HT1080 (cell line): Measurements from ENCODE around the gene SIPA1L2. TPM values are rescaled to one million over a fixed set of nuclear protein-coding genes. Genes with fewer than 3 reads are reported as not detected.
A peak's percentile ranks its signal among the peaks of the same experiment; 100 is the strongest.

Experiments used
- DNase-seq: peaks from one replicate; pipeline ENCODE4 v3.0.0-alpha.2; 2015; ENCODE audit warnings: low read depth
- polyA plus RNA-seq, 2 experiments: library from polyadenylated mRNA; depleted of rRNA; stranded (reverse); fragments of >200 nt; gene quantifications; 2 replicates each; pipeline ENCODE4 v1.2.3, GENCODE V29; 2015
- total RNA-seq: library from RNA; depleted of rRNA; stranded (reverse); fragments of >200 nt; shearing (Covaris generic); gene quantifications from 2 replicates; pipeline ENCODE4 v1.2.3, GENCODE V29; 2014; rRNA removed

SIPA1L2 gene
- total RNA-seq: 1.6 and 1.8 TPM in 2 replicates
- 0.79 and 1.1 TPM in 2 replicates for polyA plus RNA-seq (2015; cell fraction: cytosol; rRNA removed)
- 1.8 and 2.7 TPM in 2 replicates for polyA plus RNA-seq (2015; cell fraction: nucleus; rRNA removed)

DNA sequence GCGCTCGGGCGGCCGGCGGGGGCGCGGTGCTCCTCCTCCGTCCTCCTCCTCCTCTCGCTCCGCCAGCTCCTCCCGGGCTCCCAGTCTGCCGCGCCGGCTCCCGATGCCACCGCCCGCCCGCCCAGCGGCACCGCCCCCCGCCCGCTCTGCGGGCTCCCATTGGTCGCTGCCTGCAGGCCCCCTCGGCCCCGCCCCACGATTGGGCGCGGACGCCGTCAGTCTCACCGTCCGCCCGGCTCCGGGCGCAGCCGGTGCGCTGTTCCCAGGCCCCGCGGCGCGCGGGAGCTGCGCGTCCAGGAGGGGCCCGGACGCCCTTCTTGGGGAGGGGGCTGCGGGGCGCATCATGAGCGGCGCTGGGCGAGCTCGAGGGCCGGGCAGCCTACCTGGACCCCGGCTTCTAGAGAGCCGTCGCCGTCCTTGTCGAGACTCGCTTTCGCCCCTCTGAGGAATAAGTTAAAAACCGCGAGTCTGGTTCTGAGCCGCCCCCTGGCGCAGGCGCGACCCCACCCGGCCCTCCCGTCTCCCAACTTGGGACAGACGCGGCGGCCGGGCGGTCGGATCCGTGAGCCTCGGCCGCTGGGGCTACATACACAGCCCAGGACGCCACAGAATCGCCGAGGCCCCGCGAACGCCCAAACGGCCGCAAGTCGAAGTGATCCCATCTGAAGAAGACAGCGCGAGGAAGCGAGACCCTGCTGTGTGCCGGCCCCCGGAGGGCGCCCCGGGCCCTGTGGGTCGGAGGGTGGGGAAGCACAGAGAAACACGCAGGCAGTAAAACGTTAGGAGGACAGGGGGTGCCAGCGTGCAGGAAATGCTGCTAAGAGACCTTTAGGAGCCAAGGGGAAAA lies at the start of gene SIPA1L2:
Gene SIPA1L2, minus strand, starts transcription at position 87 of the 847 bp plus-strand sequence. CDS start 114,794 bp downstream, outside the sequence.
- peak; percentile 84 for DNase-seq

DNA sequence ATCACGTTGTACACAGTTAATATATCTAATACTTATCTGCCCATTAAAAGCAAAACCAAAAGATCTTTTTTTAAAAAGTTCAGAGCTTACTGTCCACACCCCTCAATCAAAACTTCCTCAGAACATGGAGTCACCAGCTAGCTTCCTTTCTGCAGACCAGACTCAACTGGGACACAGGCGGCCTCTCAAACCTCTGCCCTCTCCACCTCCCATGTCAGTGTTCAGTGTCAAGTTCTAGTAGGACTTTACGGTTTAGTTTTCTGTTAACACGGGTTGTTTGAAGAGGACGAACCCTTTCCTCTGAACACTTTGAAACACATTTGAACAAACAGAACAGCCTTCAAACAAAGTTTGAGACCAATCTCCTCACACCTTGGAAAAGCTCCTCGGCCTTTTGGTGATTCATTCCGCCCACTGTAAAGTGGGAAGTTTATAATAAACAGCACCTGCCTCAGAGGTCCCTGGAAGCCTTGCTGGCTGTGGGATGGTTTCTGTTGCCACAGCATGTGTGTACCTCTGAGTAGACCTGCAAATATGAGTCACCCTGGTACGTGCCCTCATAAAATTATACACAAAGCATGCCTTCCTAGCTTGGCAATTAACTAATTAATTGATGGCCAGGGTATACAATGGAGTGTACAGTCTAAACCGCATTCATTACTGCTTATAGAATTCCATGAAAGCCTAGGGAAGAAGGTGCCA lies 48.4 kb upstream of the SIPA1L2 start:
- DNase-seq: peak; percentile 24

DNA sequence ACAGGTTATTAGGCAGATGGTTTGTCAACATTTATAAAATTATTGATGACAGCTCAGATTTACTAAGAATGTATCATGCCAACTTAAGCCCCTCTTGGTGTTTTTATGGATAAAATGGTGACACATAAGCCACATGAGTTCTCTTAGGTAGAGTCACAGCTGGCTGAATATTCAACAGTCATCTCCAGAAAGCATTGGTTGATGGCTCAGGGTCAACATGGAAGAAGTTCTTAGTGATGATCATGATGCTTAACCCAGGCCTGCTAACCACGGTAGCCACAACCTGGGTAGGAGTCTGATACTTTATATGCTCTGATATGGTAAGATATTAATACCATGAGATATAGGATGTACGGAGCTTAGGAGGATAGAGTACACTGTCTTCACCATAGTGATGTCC lies 46.4 kb upstream of the SIPA1L2 start:
- DNase-seq: no peak

DNA sequence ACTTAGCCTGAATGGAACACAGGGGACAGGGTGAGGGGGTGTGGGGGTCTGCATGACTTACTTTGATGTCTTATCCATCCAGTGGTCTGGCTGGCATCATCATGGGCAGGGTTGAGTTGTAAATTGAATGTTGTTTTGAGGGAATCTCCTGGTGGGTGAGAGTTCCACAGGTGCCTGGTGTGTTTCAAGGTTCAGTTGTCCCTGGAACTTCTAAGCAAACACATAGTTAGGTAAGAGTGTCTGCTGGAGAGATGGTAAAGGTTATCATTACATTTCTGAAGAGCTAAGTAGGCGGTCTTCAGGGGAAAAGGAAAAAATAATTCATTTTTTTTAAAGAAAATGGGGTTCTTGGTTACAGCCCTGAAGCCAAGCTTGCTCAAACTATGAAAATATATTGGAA lies 46.0 kb upstream of the SIPA1L2 start:
- no peak for DNase-seq

DNA sequence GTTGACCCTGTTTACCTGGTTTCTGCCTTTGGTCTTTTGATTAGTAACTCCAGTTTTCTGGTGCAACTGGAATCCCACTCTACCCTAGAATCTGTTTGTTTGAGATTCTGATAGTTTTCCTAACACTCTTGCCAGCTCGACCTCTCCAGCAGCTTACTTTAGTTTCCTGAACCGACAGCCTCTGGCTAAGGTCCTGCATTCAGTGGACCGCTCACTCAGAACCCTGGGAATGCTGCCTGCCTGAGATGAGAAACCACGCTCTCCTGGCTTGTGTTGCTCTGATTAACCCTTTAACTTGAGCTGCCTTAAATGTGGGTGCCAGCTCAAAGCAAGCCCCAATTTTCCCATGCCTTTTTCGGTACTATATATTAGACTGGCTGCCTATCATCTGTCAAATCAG lies 45.3 kb upstream of the SIPA1L2 start:
- no peak for DNase-seq

DNA sequence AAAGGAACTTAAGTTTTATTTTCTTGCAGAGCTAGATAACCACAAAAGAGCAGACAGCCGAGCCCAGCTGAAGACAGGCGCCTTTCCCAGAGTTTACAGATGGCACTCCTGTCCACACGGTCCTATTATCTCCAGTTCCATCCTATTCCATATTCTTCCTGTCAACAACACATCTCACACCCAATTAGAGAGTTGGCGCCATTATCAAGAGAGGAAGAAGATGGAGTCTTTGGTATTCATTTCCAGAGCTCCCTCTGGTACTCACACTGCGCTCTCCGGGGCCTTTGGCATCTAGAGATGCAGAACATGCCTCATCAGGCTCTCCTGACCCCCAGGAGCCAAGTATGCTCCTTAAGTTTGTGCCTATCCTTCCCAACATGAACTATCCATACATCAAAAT lies 43.3 kb upstream of the SIPA1L2 start:
- DNase-seq: no peak

DNA sequence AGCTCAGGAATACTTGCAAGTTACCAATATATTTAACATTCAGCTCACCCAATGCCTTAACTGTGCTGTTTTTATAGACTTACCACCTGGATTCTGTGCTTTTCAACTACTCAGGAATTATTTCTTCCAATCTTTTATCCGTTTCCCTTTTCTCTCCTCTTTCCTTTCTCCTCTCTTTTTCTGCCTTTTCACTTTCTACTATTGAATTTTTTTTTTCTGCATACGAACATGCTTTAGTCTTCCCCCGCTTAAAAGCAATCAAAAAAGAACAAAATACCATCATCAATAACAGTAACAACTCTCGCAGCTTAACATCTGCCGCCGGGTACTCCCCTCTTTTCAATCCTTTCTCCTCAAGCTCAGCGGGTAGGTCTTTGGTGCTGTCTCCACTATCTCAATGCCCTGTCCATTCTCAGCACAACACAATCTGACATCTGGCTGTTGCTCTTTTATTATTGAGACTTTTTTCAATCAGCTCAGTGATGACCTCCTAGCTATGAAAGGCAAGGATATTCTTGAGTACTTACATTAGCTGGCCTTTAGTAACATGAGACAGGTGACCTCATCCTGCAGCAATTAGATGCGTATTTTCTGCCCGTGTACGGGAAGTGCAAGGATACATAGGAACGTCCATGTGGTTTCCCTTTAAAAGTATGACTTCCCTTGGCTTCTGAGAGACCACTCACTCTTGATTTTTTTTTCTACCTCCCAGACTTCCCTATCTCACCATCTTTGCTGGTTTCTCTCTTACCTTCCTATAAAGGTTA lies 40.2 kb upstream of the SIPA1L2 start:
- DNase-seq: peak; percentile 83

DNA sequence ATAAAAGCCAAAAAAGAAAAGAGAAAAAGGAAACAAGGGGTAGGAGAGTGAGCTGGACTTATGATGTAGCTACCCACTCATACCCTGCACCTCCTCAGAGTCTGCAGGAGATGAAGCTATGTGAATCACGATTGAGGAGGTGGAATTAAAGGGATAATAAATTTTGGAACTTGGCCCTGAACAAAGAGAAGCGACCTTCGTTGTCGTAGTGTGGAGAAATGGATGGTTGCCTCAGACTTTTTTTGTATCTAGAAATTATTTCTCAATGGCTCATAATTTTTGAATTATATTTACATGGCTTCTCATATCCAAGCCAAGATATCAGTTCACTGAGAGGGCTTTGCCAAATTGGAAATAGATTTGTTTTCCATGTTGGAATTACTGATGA lies 37.8 kb upstream of the SIPA1L2 start:
- DNase-seq: no peak

GRCh38 chr1:232667094-232667777 lies 37.3 kb upstream of the SIPA1L2 start:
- DNase-seq: no peak

- DNase-seq: no peak
Observed at GRCh38 chr1:232664844-232665777, 35.2 kb upstream of the SIPA1L2 start.

DNA sequence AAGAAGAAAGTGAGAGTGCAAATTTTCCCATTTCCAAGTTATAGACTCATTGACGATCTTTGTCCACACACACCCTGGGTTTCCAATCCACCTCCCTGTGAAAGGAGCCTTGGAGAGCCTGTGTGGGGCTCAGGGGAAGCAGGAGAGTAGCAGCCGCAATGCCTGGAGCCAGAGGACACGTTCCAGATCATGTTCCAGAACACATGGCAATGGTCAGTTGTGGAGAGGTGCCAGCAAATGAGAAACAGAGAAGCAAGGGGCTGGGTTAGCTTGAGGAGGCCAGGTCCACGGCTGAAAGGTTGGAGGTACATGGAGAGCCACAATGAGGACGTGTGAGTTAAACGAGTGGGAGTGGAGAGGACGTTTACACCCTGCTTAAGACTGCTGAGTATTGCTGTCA lies 33.0 kb upstream of the SIPA1L2 start:
- DNase-seq: no peak

DNA sequence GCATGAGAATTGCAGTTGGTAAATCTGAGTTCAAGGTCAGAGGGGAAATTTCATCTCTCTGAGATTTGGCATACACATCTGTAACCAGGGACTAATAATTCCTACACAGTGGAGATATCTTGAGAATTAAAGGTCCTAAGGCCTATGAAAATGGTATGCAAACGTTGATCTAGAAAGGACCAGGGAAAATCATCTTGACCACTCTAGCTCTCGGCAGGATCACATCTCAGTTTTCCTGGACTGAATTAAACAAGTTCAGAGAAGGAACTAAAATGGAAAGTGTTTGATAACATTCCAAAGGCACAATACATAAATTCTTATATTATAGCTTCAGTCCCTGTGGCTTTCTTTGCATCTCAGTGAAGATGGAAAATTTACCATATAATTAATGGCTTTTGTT lies 28.5 kb upstream of the SIPA1L2 start:
- no peak for DNase-seq

GRCh38 chr1:232657426-232658005 lies 27.6 kb upstream of the SIPA1L2 start:
- DNase-seq: no peak

DNA sequence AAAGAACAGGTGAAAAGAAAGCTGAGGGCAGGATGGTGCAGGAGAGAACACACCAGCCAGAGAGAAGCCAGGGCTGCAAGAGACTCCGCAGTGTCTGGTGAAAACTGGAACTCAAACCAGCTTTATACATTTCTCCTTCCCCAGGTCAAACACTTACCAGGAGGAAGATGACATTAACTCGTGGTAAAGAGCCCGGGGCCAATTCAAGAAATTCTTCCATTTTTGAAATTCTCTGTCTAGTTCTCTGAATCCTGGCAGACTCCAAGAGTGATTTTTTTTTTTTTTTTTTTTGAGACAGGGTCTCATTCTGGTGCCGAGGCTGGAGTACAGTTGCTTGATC lies 25.8 kb upstream of the SIPA1L2 start:
- DNase-seq: no peak

DNA sequence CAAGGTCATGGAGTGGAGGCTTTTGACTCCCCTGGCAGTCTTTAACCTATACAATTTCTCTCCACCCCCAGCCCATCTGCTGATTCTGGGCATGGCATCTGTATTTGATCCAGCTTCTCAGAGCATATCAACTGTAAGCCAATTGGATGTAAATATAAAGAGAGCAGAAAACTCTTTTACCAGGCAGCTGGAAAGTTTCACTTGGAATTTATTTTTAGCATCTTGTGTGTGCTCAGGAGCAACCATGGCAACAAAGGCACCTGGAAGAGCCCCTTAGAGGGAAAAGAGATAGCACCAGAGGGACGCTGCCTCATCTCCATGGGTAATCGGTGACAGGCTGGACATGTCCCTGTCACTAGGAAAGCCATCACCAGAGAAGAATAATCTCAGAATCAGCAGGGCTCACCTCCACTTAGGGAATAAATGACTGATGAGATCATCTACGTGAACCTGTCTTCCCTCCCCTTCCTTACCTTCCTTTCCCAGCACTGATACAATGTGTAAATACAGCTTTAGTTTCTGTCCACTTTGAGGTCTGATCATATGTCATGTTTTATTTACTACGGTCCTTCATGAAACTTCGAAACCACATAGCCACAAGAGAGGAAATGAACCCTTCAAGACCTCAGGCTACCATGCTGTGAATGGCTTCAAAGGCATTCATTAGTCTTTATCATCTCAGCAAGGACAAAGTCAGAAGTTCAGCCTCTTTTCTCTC lies 25.3 kb upstream of the SIPA1L2 start:
- DNase-seq: peak; percentile 57

GRCh38 chr1:232653789-232654188 lies 23.9 kb upstream of the SIPA1L2 start:
- no peak for DNase-seq

- DNase-seq: no peak
Observed at GRCh38 chr1:232650845-232651244, 20.9 kb upstream of the SIPA1L2 start.

DNA sequence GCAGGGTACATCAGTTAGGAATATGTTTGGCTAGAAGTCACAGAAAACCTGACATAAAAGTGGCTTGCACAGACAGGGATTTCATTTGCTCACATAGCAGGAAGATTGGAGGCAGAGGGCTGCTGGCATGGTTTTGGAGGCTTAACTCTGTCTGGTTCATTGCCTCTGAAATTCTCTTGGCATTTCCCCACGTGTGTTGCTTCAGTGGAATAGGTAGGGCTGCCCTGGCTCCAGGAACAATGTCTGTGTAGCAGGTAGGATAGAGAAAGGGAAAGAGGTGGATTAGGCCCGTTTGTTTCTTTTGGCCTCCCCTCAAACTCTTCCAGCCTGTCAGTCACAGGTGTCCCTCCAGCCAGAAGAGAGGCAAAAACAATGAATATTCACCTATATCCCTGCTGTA lies 20.5 kb upstream of the SIPA1L2 start:
- no peak for DNase-seq

- peak; percentile 59 for DNase-seq
Observed at GRCh38 chr1:232648316-232648715, 18.4 kb upstream of the SIPA1L2 start.
